Fibroblast of lung (primary cell): ENCODE data around the gene ABCA2. TPM values are rescaled to one million over a fixed set of nuclear protein-coding genes. Genes with fewer than 3 reads are reported as not detected.

Experiments used
- DNase-seq, 2 donors: peaks; one replicate each; pipeline versions ENCODE4 v3.0.0 to v3.0.0-alpha.2; 2010; ENCODE audit warnings: low read depth in 2 of 2
- H2AFZ ChIP-seq: 2 replicates; pipeline ENCODE4 v1.5.1; 2012; ENCODE audit warnings: low read length, control low read depth, inconsistent platforms
- H3K27ac ChIP-seq: 2 replicates; pipeline ENCODE4 v1.5.1; 2011; ENCODE audit warnings: low read length, control low read depth; ENCODE audit not compliant: insufficient read depth
- H3K27me3 ChIP-seq: 2 replicates; pipeline ENCODE4 v1.5.1; 2011; ENCODE audit warnings: mild to moderate bottlenecking, low read length; ENCODE audit not compliant: control insufficient read depth, insufficient read depth
- H3K36me3 ChIP-seq: 2 replicates; pipeline ENCODE4 v1.5.1; 2011; ENCODE audit warnings: low read length; ENCODE audit not compliant: control insufficient read depth, insufficient read depth
- H3K4me1 ChIP-seq: 2 replicates; pipeline ENCODE4 v1.5.1; 2011; ENCODE audit warnings: low read length; ENCODE audit not compliant: control insufficient read depth, insufficient read depth; ENCODE audit errors: extremely low read depth
- H3K4me2 ChIP-seq: 2 replicates; pipeline ENCODE4 v1.5.1; 2011; ENCODE audit warnings: low read length, control low read depth; ENCODE audit not compliant: insufficient read depth; ENCODE audit errors: extremely low read depth
- H3K4me3 ChIP-seq, 4 experiments: fragments of 200-600 bp in 1 of 4; sonication (generic) in 1 of 4; replicated peaks in 1 of 4; 2 replicates each; pipeline ENCODE4 v1.5.1; 2011 to 2016; ENCODE audit warnings: low read length in 4 of 4, low read depth in 3 of 4, mild to moderate bottlenecking in 3 of 4, control low read depth in 2 of 4, inconsistent platforms in 1 of 4, mixed read lengths in 1 of 4; ENCODE audit not compliant: insufficient read depth in 1 of 4; ENCODE audit errors: control extremely low read depth in 1 of 4
- H3K79me2 ChIP-seq: 2 replicates; pipeline ENCODE4 v1.5.1; 2012; ENCODE audit warnings: mild to moderate bottlenecking, low read length, inconsistent platforms; ENCODE audit not compliant: control insufficient read depth, insufficient read depth
- H3K9ac ChIP-seq: 2 replicates; pipeline ENCODE4 v1.5.1; 2011; ENCODE audit warnings: mild to moderate bottlenecking, low read length, control low read depth; ENCODE audit not compliant: insufficient read depth
- H3K9me3 ChIP-seq: 2 replicates; pipeline ENCODE4 v1.5.1; 2012; ENCODE audit warnings: low read depth, low read length; ENCODE audit not compliant: control insufficient read depth, insufficient read depth
- H4K20me1 ChIP-seq: 2 replicates; pipeline ENCODE4 v1.5.1; 2011; ENCODE audit warnings: low read length; ENCODE audit not compliant: control insufficient read depth, insufficient read depth; ENCODE audit errors: extremely low read depth
- CTCF ChIP-seq, 2 donors: IDR thresholded peaks in 1 of 2; conservative IDR thresholded peaks in 1 of 2; 1 replicate in 1 of 2; 2 replicates in 1 of 2; pipeline ENCODE4 v1.5.1; 2011 to 2012; ENCODE audit warnings: low read length in 2 of 2, control low read depth in 1 of 2, inconsistent platforms in 1 of 2, low read depth in 1 of 2, mild to moderate bottlenecking in 1 of 2
- EZH2 ChIP-seq: IDR thresholded peaks from 2 replicates; pipeline ENCODE4 v1.5.1; 2012; ENCODE audit warnings: low read length, control low read depth, mild to moderate bottlenecking; ENCODE audit errors: missing control alignments
- polyA plus RNA-seq, 2 donors: library from polyadenylated mRNA; depleted of rRNA in 1 of 2; stranded (reverse) in 1 of 2; unstranded in 1 of 2; fragments of >200 nt; gene quantifications; 2 replicates each; pipeline ENCODE4 v1.2.1, GENCODE V29; 2011 to 2012; ENCODE audit warnings: missing spikeins in 1 of 2
- total RNA-seq: library from RNA; depleted of rRNA; stranded (reverse); fragments of >200 nt; gene quantifications from 2 replicates; pipeline ENCODE4 v1.2.1, GENCODE V29; 2014

ABCA2 gene
- total and polyA plus RNA-seq, 2 donors (not counting 1 experiment from before 2014, with no cell fraction given), result 8.5 to 21.8 TPM

- H3K79me2 ChIP-seq, result no peaks in the 10 kb centered on the region
- H4K20me1 ChIP-seq, result no peaks in the 10 kb centered on the region
- H3K36me3 ChIP-seq, result peaks cover 16% of the 10 kb centered on the region
- no peak overlapping the region for H3K4me3 ChIP-seq
- TF ChIP-seq EZH2, result no peak
- no peak for TF ChIP-seq CTCF (conservative IDR thresholded peaks at IDR 0.05 in 1 of 2, IDR thresholded peaks at IDR 0.05 in 1 of 2; ENCODE audit: low read depth in 1 of 2, low read length in 2 of 2)
- no peak for DNase-seq
- H3K4me1 ChIP-seq, result no peaks in the 10 kb centered on the region
- no peak overlapping the region for H3K9ac ChIP-seq
- no peaks in the 10 kb centered on the region for H3K27me3 ChIP-seq
- H3K4me2 ChIP-seq, result no peak overlapping the region
- H3K27ac ChIP-seq, result no peak overlapping the region
- no peaks in the 10 kb centered on the region for H3K9me3 ChIP-seq
- no peak overlapping the region for H2AFZ ChIP-seq
Observed at GRCh38 chr9:137013571-137013940, 14.5 kb downstream of the ABCA2 start.

- no peaks in the 10 kb centered on the region for H3K79me2 ChIP-seq
- no peaks in the 10 kb centered on the region for H3K9me3 ChIP-seq
- no peak for TF ChIP-seq EZH2
- TF ChIP-seq CTCF (conservative IDR thresholded peaks at IDR 0.05 in 1 of 2, IDR thresholded peaks at IDR 0.05 in 1 of 2; ENCODE audit: low read depth in 1 of 2, low read length in 2 of 2), result no peak
- H3K9ac ChIP-seq, result no peak overlapping the region
- H3K36me3 ChIP-seq, result peaks cover 16% of the 10 kb centered on the region
- H3K27me3 ChIP-seq, result no peaks in the 10 kb centered on the region
- DNase-seq, result no peak
- no peak overlapping the region for H3K4me2 ChIP-seq
- no peaks in the 10 kb centered on the region for H3K4me1 ChIP-seq
- no peaks in the 10 kb centered on the region for H4K20me1 ChIP-seq
- H2AFZ ChIP-seq, result no peak overlapping the region
- no peak overlapping the region for H3K27ac ChIP-seq
- no peak overlapping the region for H3K4me3 ChIP-seq
Observed at GRCh38 chr9:137012694-137013570, 15.1 kb downstream of the ABCA2 start.

DNA sequence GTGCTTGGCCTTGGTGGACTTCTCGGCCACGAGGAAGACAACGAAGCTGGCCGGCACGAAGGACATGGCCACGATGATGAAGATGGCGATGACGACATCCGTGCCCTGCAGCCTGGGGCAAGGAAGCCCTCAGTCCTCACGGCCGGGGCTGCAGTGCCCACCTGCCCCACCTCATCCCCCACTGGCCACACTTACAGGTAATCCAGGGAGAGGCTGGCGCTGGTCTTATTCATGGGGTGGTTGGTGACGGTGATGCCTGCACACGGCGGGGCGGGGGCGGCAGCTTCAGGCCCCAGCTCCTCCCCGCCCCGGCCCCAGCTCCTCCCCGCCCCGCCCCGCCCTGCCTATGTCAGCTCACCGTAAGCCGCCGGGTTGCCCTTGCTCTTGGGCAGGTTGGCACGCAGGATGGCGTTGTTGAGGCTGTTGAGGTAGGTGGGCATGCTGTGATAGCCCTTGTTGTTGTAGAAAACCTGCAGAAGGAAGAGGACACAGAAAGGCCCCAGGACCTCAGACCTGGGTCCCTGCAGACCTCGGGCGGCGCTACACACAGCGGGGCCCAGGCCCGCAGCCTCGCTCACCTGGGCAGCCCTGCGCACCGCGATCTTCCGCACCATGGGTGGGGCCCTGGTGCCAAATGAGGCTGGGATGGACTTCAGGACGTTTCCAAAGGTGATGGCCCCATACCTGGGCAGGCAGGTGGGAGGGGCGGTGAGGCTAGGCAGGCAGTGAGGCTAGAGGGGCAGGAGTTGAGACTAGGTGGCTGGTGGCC lies 15.9 kb downstream of the ABCA2 start:
- Histone ChIP-seq H3K36me3 (peaks cover 12% of the 10 kb centered on the region), H3K9ac (no peak overlapping the region), H3K9me3 (no peaks in the 10 kb centered on the region), H3K4me1 (peaks cover 3% of the 10 kb centered on the region), H3K27ac (no peak overlapping the region), H4K20me1 (no peaks in the 10 kb centered on the region), H3K79me2 (no peaks in the 10 kb centered on the region), H3K27me3 (no peaks in the 10 kb centered on the region), H3K4me2 (no peak overlapping the region), H2AFZ (no peak overlapping the region), H3K4me3 (no peak overlapping the region)
- DNase-seq, result no peak
- no peak for TF ChIP-seq EZH2
- no peak for TF ChIP-seq CTCF (conservative IDR thresholded peaks at IDR 0.05 in 1 of 2, IDR thresholded peaks at IDR 0.05 in 1 of 2; ENCODE audit: low read depth in 1 of 2, low read length in 2 of 2)
